Middle frontal gyrus (tissue), 1 donor: Measurements from ENCODE around the gene ARHGEF7.
"Not testable (repeated sequence)": the region's sequence is repeated elsewhere in the genome, so short reads cannot be mapped to it uniquely, and the experiment has no call there.

ENCODE experiments used
- DNase-seq: peaks from one replicate; pipeline ENCODE4 v3.0.0-alpha.2; 2015; ENCODE audit warnings: low spot score; ENCODE audit errors: extremely low spot score

The ARHGEF7 gene

GRCh38 chr13:111251646-111252445, 136.7 kb downstream of the ARHGEF7 start:
- no peak for DNase-seq

DNA sequence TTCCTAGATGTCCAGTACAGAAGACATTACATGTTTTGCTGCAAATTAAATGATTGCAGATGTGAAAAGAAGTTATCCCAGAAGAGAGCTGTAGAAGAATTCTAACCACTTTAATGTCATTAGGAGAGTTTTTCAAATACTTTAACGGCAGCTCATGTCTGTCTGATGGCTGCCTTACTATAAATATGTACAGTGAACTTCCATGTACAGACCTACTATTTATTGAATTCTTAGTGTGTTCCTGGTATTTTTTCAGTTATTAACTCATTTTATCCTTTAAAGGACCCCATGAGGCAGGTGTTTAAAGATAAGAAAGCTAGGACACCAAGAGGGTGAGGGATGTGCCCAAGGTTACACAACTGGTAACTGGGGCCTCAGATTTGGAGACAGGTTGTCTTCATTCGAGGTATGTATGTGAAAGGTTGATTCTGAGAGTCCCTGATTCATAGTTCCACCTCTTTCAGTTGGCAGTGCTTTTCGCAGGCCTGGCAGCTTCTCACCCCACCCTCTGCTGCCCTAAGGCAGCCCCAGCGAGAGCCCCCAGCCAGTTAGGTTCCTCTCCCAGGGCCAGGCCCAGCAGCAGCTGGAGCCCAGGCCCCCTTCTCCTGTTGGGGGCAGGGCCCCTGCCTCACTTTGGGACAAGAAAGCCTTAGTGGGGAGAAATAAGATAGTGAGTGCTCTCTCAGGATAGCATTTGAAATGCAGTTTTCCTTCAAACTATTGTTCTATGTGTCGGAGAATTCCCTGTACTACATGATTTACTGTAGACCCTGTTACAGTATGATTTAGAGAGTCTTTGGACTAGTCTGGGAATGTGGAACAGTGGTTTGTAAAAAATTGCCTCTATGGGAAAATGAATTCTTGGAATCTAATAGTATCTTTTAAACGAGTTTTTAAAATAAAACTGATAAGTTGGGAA, 137.6 kb downstream of the ARHGEF7 start:
- no peak for DNase-seq

- no peak for DNase-seq
These were observed 138.3 kb downstream of the ARHGEF7 start for GRCh38 chr13:111253365-111253872.

DNA sequence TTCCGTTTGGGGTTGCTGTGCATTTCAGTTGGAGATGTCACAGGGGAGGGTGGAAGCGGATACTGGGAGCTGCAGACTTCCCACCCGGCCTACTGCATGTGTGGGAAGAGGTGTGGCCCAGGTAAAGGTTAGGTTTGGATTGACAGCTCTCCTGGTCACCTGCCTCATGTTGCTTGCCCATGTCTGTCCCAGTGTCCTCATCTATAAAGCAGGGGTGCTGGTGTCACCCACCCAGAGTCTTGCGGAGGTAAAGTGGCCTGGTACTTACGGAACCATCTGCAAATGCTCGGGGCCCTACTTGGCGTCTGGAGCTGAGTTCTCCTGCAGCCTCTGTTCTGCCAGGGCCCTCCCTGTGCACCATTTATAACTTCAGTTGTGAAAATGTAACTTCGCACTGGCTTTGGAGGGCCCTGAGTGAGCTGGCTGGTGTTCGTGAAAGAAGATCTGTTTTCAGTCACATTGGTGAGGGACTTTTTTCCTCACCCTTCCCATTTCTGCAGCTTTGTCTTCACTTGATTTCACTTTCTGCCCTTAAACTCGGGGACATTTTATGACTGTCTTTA, 140.2 kb downstream of the ARHGEF7 start:
- DNase-seq = no peak

DNA sequence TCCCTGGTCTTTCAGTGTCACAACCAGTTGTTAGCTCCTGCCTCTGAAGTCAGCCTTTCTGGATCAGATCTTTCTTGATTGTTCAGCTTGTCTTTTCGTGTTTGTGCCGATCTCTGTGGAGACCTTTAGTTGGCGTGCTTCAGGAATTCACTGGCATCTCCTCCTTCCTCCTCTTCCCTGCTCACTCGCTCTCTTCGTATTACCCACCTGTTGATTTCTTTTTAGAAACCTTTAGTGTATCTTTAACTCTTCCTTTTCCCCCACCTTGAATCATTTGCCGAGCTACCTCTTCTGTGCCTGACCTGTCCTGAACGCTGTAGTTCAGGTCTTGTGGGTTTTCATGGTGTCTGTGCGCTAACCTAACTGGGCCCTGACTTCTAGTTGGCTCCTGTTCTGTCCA, 141.3 kb downstream of the ARHGEF7 start:
- no peak for DNase-seq

GRCh38 chr13:111256946-111257345, 141.8 kb downstream of the ARHGEF7 start:
- no peak for DNase-seq

DNA sequence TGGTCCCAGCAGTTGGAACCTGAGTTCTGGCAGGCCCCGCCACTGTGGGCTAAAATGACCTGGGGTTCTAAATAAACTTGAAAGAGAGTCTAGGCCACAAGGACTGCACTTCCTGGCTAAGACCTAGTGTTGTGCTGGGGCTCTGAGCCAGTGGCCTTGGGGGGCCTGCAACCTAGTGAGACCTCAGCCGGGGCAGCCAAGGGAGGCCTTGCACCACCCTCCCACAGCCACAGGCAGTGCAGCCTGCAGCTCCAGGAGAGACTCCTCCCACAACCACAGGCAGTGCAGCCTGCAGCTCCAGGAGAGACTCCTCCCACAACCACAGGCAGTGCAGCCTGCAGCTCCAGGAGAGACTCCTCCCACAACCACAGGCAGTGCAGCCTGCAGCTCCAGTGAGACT, 142.8 kb downstream of the ARHGEF7 start:
- DNase-seq = not testable (repeated sequence)

DNA sequence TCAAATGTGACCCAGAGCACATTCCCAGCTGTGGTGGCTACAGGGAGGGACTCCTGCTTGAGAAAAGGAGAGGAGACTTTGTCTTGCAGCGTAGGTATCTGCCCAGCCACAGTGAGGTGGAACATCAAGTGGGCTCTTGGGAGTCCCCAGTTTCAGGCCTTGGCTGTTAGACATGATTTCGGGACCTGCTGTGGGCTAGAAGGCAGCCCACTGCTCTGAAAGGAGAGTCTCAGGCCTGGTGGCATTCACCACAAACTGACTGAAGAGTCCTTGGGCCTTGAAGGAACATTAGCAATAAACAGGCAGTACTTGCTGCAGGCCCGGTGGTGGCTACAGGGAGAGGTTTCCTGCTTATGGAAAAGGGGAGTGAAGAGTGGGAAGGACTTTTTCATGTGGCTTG, 143.5 kb downstream of the ARHGEF7 start:
- DNase-seq = no peak

GRCh38 chr13:111259058-111259457, 143.9 kb downstream of the ARHGEF7 start:
- DNase-seq = no peak

DNA sequence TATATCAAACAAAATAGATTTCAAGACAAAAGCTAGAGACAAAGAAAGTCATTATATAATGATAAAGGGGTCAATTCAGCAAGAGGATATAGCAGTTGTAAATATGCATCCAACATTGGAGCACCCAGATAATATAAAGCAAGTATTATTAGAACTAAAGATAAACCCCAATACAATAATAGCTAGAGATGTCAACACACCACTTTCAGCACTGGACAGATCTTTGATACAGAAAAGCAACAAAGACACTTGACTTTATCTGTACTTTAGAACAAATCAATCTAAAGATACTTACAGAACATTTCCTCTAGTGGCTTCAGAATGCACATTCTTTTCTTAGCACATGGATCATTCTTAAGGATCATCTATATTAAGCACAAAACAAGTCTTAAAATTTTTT, 146.2 kb downstream of the ARHGEF7 start:
- DNase-seq = no peak

- DNase-seq = no peak
These were observed 147.2 kb downstream of the ARHGEF7 start for GRCh38 chr13:111262281-111262680.

DNA sequence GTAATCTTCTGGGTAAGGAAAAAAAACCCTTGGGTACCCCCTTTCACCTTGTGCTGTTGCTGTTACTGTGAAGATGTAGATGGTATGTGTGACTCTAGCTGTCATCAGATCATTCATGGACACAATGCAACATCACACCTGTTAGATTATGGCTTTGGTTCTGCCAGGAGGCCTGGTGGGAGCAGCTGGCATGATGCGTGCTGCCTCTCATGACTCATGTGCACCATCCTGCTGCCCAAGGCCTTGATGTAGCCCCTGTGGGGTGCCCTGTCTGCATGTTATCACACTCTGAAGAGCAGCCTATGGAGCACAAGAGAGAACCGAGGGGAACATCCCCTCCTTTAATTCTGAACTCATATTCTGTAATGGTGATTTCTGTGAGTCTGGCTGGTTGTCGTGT, 147.6 kb downstream of the ARHGEF7 start:
- no peak for DNase-seq

DNA sequence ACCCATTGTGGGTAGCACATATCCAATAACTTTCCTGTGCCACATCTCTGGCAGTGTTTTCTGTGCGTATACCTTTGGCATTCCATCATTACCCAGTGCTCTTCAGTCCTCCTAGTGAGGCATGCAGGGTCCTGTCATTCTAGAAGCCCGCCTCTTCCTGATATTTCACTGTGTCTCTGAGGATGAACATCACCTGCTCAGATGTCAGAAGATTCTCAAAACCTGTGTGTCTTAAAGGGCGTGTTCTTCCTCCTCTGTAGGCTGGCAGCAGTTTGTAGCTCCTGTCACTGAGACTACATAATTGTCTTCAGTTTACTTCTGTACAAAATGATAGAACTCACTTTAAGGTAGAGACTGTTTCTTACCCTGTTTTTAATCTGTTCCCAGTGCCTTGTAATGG, 148.5 kb downstream of the ARHGEF7 start:
- no peak for DNase-seq

DNA sequence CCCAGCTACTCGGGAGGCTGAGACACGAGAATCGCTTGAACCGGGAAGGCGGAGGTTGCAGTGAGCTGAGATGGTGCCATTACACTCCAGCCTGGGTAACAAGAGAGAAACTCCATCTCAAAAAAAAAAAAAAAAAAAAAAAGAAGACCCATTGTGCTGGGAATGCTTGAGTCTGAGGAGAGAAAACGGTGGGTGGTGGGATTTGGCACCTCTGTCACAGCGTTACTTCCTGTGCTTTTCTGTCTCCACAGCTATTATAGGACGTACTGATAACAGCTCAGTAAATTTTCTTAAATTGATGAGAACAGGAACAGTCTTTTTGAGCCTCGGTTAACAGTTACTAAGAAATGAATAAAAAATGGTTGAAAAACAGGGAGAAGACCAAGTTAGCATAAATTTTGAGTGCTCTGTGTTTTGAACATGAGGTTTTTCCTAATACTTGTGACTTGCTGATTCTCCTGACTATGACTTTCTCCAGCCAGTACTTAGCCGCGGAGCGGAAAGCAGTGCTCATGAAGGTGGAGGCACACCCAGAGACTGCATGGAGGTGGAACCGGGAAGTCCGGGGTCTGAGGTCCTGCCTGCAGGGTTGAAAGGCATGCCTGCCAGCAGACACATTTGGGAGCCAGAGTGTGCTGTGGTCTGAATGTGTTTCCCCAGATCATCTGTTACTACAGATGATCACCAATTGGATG, 150.0 kb downstream of the ARHGEF7 start:
- no peak for DNase-seq

- no peak for DNase-seq
These were observed 150.6 kb downstream of the ARHGEF7 start for GRCh38 chr13:111265701-111266035.

GRCh38 chr13:111267205-111267604, 152.1 kb downstream of the ARHGEF7 start:
- no peak for DNase-seq

- no peak for DNase-seq
These were observed 152.7 kb downstream of the ARHGEF7 start for GRCh38 chr13:111267784-111268183.

- DNase-seq = no peak
These were observed 154.4 kb downstream of the ARHGEF7 start for GRCh38 chr13:111269508-111269907.

DNA sequence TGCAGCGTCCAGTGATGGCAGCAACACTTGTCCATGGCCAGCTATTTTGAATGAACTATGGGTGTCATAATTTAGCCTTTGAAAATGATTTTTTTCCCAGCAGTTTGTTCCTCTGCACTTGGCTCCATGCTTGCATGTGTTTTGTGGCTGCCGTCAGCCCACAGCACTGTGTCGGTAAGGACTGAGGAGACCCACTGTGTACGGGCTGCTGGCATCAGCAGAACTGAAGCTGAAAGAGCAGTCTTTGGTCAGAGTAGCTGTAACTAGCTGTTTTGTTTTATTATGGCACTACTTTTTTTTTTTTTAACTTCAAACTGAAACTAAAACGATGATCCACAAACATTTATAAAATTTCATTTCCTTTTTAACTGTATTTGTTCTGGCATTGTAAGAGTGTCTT, 155.0 kb downstream of the ARHGEF7 start:
- no peak for DNase-seq

- no peak for DNase-seq
These were observed 155.9 kb downstream of the ARHGEF7 start for GRCh38 chr13:111270765-111271698.
